ENCODE data around the gene PCMT1. TPM values are rescaled to one million over a fixed set of nuclear protein-coding genes. Genes with fewer than 3 reads are reported as not detected.

Gene PCMT1
- total and polyA plus RNA-seq, 2 of the 13 experiments (the other 11 are each of a cell fraction or from before 2014, with no cell fraction given), result 112 to 169 TPM

- TF ChIP-seq ZNF770 (CRISPR knock-in tag; IDR thresholded peaks at IDR 0.05) (0 out of 2 replicates have a peak, but pooled peaks have one; percentile 22), RBAK (CRISPR knock-in tag; IDR thresholded peaks at IDR 0.05) (0 out of 2 replicates have a peak, but pooled peaks have one; percentile 33), SNAI1 (CRISPR knock-in tag; IDR thresholded peaks at IDR 0.05; ENCODE audit: borderline replicate concordance) (no peak), MED8 (CRISPR knock-in tag; IDR thresholded peaks at IDR 0.05; ENCODE audit: insufficient replicate concordance) (no peak), JARID2 (CRISPR knock-in tag; IDR thresholded peaks at IDR 0.05; ENCODE audit: insufficient replicate concordance) (no peak), ARNTL (CRISPR knock-in tag; IDR thresholded peaks at IDR 0.05) (0 out of 2 replicates have a peak, but pooled peaks have one; percentile 21), ZHX1 (CRISPR knock-in tag; IDR thresholded peaks at IDR 0.05; ENCODE audit: low read depth) (no peak), TEAD2 (CRISPR knock-in tag; IDR thresholded peaks at IDR 0.05) (no peak), KMT2B (CRISPR knock-in tag; IDR thresholded peaks at IDR 0.05) (0 out of 2 replicates have a peak, but pooled peaks have one; percentile 51), NCOA1 (CRISPR knock-in tag; IDR thresholded peaks at IDR 0.05) (no peak), PAXIP1 (CRISPR knock-in tag; conservative IDR thresholded peaks at IDR 0.05) (peak; percentile 80), NFATC3 (CRISPR knock-in tag; IDR thresholded peaks at IDR 0.05) (no peak), YY1 (IDR thresholded peaks at IDR 0.05; ENCODE audit: insufficient read depth, insufficient replicate concordance, low read depth, low read length) (peak; percentile 68), TFE3 (CRISPR knock-in tag; IDR thresholded peaks at IDR 0.05) (peak; percentile 54; the same call in 1 of the 2 replicates), SPEN (CRISPR knock-in tag; IDR thresholded peaks at IDR 0.05; ENCODE audit: low read depth) (peak; percentile 62), MBNL3 (CRISPR knock-in tag; conservative IDR thresholded peaks at IDR 0.05) (no peak), ZNF747 (CRISPR knock-in tag; IDR thresholded peaks at IDR 0.05; ENCODE audit: borderline replicate concordance) (no peak), TGIF2 (CRISPR knock-in tag; IDR thresholded peaks at IDR 0.05) (peak; percentile 50; the same call in 1 of the 2 replicates), HHEX (CRISPR knock-in tag; IDR thresholded peaks at IDR 0.05) (no peak), SKI (IDR thresholded peaks at IDR 0.05; ENCODE audit: partially characterized antibody) (no peak)
Observed at GRCh38 chr6:149831308-149831820, 81.8 kb downstream of the PCMT1 start (continued).
